GM15510 (cell line): Measurements from ENCODE around the gene TCERG1L.

ENCODE experiments used
- POLR2A ChIP-seq: IDR thresholded peaks from 3 replicates; pipeline ENCODE4 v1.6.1; 2011; ENCODE audit warnings: borderline replicate concordance; ENCODE audit not compliant: insufficient read length; ENCODE audit errors: extremely low read depth

The TCERG1L gene

DNA sequence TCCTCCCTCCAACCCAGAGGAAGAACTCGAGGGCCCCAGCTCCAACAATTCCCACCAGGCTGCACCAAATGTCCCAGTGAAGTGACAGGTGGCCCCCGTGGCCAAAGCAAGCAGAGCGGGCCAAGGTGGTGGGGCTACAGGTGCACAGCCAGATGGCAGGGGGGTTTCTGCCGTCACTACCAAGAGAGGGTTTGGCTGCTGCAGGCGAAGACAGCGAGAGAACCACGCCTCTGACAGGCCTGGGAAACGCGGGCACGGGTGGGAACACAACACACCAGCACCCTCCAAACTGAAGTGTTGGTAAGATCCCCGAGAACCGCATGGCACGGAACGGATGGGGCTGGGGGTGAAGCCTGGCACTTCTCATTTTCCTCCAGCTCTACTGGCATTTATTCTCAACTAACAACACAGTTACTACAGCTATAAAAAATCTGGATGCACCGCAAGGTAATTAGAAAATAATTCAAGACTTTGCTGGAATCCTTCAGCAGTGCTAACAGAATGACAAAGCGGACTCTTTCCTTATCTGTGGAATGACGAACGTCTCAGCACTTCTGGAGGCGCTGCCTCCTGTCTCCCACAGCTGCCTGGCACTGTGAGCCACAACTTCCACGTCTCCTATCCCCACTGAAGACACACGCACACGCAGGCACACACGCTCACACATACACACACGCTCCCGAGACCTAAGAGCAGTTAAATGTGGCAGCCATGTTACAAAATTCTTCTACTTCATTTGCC is 167.9 kb downstream of the TCERG1L start:
- TF ChIP-seq POLR2A: no peak

DNA sequence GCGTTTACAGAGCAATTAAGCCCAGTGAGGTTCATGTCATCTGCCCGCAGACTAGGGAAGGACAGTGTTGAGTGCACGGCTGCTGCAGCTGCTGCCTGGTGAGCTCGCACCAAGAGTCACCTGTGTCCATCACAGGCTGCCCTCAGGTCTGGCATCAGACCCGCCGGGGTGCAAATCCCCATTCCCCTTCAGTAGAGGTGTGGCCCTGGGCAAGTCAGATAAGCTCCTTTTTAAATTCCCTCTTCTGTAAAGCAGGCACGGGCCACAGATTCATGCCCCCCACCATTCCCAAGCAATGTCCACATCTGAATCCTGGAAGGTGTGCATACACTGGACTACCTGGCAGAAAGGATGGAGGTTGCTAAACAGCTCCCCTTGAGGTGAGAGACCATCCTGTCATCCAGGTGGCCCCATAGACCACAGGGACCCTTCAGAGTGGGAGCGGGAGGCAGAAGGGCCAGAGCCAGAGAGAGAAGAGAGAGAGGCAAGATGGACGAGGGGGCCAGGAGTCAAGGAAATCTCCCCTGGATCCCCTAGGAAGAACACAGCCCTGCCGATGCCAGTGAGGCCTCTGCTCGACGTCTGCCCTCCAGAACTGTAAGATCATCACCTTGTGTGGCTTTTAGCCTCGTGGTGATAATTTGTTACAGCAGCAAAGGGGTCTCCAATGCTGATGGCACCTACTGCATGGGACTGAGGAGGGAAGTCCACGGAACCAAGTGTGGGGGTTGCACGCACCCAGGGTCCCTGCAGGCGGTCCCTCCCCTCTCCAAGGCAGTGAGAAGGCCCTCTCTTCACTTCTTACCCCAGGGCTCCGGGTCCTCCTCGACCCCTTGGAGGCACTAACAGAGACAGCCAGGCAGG is 168.8 kb downstream of the TCERG1L start:
- TF ChIP-seq POLR2A: no peak

DNA sequence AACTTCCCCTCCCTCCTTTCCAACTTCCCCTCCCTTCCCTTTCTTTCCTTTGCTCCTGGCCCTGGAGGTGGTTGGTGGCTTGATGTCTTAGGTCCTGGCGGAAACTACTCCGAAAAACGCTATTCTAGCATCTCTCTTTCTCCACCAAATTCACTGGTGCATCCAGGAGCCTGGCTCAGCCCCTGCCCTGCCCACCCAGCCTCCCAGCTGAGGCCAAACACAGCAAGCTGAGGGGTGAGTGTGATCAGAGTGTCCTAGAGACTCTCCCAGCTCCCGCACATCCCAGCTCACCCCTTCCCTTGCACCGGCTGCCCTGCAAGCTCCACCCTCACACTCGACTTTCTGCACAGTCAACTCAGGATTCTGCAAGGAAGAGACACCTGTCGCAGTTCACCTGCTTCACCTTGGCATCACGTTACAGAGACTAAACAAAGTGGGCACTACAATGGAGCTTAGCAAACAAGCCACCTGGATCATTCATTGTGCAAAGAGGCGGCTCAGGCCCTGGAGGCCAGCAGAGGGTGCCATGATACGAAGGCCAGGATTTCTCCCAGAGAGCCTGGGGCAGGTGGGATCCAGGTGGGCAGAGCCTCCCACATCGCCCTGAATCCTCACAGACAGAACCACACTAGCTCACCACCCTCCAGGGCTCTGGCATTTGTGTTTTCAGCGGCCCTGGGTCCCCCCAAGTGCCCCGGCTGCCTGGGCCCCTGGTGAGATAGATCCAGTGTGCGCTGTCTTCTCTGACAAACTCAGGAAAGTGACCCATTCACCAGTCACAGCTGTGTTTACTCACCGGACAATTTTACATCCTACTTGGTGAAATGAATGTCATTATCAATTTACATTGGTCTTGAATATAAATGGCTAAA is 169.6 kb downstream of the TCERG1L start:
- TF ChIP-seq POLR2A: no peak

DNA sequence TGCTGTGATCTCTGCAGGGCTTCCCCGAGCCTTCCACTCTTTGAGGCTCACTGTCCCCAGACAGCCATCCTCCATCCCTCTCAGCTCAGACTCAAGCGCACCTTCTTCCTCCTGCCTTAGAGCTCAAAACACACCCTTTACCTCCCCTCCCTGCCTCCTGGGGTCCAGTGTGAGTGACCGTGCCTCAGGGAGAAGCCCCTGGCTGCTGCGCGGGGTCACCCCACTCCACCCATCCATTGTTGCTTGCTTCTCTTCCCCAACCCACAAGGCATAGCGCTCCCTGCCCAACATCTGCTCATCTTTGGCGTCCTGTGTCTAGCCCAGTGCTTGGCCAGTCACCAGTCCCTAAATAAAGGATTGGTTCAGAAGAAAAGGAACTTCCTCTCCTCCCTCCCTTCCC is 170.3 kb downstream of the TCERG1L start:
- no peak for TF ChIP-seq POLR2A

DNA sequence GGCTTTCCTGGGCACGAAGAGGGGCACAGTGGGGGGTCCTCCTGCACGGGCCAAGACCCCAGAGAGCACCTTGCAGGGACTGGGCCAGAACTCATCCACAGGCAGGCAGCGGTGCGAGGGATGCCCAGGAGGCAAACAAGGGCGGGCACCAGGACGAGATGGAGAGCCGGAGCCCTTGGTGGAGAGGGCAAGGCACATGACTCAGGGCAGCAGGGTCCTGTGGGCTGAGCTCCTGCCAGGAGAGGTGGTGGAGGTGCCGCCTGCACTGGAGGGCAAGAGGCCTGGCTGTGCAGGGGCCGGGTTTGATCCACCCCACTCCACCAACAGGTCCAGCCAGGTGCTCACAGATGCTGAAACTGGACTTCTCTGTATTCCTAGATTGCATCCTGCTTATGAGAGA is 170.9 kb downstream of the TCERG1L start:
- no peak for TF ChIP-seq POLR2A

DNA sequence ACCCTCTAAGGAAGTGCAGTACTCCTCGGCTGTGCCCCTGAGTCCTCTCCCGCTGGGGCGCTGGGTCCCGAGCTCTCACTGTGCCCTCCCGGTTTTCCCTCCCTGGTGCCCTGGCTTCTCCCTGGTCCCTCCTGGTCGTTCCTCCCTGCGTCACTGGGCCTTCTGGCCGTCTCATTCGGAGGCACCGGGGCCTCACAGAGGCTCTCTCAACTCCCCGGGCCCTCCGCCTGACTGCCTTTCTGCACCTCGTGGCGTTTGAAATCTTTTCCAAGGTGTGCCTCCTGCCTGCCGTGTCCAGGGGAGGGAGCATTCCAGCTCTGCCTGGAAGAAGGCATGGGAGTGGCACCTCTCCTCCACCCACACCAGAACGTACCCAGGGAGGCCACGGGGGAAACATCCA is 174.3 kb downstream of the TCERG1L start:
- TF ChIP-seq POLR2A: no peak

DNA sequence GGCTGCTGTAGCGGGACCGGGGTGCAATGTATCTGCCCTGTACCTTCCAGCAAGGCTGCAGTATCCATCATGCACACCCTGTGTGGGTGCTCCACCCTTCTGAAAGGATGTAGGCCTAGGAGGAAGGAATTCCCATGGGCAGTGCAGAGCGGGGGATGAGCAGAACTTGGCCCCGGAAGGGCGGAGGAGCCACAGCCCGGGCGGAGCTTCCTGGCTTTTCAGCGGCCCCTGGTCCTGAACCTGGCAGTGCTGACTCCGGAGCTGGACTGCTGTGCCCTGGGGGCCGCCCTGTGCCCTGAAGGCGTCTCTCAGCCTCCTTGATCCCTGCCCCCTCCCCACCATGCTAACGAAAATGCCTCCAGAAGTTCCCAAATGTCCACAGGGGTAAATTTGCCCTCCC is 175.8 kb downstream of the TCERG1L start:
- no peak for TF ChIP-seq POLR2A

DNA sequence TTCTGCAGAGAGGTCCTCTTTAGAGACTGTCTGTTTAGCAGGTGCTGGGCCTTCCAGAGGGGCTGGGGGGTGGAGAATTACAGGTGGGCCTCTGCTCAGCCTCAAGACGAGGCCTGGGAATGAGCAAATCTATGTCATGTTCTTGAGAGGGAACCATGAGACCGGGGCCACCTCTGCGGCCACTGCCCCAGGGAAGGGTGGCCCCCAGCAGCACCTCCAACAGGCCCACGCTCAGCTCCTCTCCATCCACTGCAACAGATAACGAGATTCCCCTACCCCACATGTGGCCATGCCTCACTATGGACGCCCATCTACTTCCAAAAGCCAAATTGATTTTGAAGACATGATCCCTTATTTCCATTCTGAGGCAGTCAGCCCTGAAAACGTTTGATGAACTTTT is 176.9 kb downstream of the TCERG1L start:
- no peak for TF ChIP-seq POLR2A

DNA sequence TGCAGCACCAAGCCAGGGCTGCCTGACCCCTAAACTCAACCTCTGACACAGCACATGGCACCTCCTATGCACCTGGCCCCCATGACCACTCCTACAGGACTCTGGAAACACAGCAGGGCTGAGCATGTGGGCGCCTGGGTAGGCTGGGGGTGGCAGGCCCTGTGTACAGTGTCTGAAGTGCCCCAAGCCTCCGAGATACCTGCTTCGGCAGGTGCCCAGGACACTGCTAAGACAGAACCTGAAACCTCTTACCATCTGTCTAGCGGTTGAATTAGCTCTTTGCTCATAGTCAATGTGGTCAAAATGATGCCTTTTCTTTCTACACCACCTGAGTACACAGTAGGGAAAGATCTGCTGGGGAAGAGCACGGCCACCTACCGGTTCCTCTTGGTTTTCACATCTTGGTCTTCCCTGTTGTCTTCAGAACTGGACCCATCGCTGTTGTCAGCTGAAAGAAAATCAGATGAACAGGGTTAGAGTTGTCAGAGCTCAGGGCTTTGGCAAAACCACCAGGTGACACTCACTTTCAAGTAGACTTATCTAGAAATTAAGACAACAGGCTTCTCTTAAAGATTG is 177.4 kb downstream of the TCERG1L start:
- no peak for TF ChIP-seq POLR2A

DNA sequence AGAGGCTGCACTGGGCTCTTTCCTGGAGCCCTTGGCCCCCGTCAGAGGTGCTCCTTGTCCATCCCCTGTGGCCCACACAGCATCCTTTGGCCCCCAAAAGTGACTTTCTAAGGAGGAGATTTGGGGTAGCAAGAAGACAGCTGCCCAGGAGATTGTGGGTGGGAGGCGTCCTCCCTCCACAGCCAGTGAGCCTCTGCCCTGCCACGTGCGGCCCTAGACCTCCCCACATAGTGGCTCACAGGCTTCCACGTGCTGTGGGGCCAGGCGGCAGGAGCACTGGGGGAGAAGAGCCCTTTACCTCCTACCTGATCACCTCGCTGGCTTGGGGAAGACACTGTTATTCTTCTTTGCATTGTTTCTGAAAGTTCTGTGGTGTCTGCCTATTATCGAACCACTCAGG is 178.8 kb downstream of the TCERG1L start:
- TF ChIP-seq POLR2A: no peak

DNA sequence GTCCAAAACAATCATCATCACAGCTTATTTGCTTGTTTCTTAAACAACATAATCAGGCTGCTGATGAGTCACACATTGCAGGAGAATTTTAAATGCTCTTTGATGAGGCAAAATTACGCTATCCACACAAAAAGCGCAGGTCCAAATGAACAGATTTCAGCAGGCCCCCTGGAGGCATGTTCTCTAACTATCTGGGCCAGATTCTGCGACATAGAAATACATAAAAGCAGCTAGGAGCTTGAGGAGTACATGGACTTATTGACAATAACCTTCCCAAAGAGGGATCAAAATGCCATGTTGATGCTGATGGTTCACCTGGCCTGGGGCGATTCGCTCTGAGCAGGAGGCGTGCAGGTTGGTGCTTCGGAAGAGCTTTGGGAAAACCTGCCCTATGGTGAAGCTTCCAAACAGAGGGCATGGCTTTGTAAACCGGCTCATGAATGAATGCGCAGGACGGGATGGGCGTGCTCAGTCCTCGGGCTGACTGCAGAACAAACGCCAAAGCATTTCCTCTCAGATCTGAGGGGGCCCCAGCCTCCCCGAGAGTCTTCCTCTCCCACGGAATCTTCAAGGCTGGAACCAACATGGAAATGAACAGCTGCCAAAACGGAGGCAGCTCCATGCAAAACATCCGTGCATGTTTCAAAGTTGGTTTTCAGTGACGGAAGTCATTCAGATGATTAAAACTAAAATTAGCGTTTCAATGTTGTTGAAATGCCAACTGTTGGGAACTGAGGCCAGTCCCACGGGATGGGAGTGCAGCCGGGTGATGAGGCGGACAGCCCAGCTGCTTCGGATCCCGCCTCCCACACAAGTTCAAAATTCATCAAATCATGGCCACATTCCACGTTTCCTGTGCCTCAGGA is 179.6 kb downstream of the TCERG1L start:
- no peak for TF ChIP-seq POLR2A

DNA sequence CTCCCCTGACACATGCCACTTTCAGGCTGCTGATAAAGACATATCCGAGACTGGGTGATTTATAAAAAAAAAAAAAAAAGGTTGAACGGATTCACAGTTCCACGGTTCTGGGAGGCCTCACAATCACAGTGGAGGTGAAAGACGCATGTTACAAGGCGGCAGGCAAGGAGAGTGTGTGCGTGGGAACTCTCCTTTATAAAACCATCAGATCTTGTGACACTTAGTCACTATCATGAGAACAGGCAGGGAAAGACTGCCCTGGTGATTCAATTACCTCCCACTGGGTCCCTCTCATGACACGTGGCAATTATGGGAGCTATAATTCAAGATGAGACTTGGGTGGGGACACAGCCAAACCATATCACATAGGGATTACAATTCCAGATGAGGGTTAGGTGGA is 181.5 kb downstream of the TCERG1L start:
- TF ChIP-seq POLR2A: no peak

DNA sequence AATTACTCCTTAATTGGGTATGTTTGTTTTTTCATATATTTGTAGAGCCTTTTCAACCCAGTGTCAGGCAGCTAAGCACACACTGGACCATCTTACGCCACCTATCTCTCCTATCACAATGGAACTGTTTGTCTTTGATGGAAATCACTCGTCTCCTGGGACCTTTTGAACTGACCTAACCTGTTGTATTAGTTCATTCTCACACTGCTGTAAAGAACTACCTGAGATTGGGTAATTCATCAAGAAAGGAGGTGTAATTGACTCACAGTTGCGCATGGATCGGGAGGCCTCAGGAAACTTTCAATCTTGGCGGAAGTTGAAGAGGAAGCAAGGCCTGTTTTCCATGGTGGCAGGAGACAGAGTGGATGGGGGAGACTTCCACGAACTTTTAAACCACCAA is 182.0 kb downstream of the TCERG1L start:
- no peak for TF ChIP-seq POLR2A

DNA sequence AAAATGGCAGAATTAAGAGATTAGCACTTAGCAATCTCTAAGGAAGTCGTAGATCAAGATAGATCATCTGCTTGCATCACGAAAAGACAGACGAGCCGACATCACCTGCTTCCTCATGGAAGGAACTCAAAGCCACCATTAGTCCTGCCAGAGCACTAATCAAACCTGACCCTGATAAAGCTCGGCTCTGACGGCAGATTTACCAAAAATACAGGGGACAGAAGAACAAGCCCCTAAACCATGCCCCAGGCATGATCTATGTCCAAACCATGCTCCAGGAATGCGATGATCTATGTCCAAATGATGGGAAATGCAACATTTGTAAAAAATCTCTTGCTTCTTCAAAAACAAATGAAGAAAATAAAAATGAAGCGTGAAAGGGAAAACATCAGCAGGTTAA is 182.8 kb downstream of the TCERG1L start:
- TF ChIP-seq POLR2A: no peak
